ENCODE results near the gene MMP19. TPM values are rescaled to one million over a fixed set of nuclear protein-coding genes. Genes with fewer than 3 reads are reported as not detected.

MMP19 gene
- total and polyA plus RNA-seq, 11 donors: 0.48 to 16.1 (median 2.8) TPM

- WGBS, 4 donors: 33 to 39% (median 35%) methylated on average over 6 of the region's 6 CpGs
- Histone ChIP-seq H3K27ac (no peak overlapping the region), H3K27me3 (no peaks in the 10 kb centered on the region), H3K4me3 (no peak overlapping the region), H3K4me1 (peaks cover 0 to 43% (median 15%) of the 10 kb centered on the region in 12 donors), H3K9me3 (no peaks in the 10 kb centered on the region), H3K36me3 (peaks cover 0 to 61% (median 45%) of the 10 kb centered on the region in 9 donors)
- TF ChIP-seq POLR2A (IDR thresholded peaks at IDR 0.05): no peak
- TF ChIP-seq, protein P1, sequence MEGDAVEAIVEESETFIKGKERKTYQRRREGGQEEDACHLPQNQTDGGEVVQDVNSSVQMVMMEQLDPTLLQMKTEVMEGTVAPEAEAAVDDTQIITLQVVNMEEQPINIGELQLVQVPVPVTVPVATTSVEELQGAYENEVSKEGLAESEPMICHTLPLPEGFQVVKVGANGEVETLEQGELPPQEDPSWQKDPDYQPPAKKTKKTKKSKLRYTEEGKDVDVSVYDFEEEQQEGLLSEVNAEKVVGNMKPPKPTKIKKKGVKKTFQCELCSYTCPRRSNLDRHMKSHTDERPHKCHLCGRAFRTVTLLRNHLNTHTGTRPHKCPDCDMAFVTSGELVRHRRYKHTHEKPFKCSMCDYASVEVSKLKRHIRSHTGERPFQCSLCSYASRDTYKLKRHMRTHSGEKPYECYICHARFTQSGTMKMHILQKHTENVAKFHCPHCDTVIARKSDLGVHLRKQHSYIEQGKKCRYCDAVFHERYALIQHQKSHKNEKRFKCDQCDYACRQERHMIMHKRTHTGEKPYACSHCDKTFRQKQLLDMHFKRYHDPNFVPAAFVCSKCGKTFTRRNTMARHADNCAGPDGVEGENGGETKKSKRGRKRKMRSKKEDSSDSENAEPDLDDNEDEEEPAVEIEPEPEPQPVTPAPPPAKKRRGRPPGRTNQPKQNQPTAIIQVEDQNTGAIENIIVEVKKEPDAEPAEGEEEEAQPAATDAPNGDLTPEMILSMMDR (IDR thresholded peaks at IDR 0.05): peak in 7 of 12 donors; percentile 9 to 28 (median 23)
- no peak for DNase-seq
- no peak for ATAC-seq
- intact Hi-C loops (cut with DNase I): loop anchor here in 1 of 10 donors (10.0 kb wide), 1 partner anchor 223 kb away; the partner anchor contains the start of gene RPS26
These were observed 20.5 kb downstream of the MMP19 start for GRCh38 chr12:55822228-55822627.

DNA sequence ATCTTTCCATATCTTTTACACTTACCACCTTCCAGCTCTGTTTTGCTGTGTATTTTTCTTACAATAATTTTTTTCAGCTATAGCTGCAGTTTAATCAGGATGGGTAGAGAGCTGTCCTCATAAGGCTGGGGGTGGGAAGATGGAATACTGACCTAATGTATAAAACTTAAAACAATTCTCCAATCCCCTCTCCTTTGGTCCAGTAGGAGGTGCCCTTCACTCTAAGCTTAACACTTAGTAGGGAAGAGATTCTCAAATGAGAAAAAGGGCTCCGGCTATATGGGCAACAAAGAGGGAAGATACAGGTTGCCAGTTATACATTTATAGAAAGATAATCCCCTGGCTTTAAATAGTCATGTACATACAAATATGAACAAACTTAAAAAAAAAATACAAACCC is 22.1 kb downstream of the MMP19 start:
- H3K27me3 ChIP-seq: no peaks in the 10 kb centered on the region
- H3K4me3 ChIP-seq: no peak overlapping the region
- intact Hi-C loops (cut with DNase I): loop anchor here in 2 of 10 donors (1.0 to 10.0 kb wide), 2 partner anchors 8 to 224 kb away; partner anchors contain the start of gene RPS26 (in 1 of the 2)
- peaks cover 0 to 39% (median 18%) of the 10 kb centered on the region in 12 donors for H3K4me1 ChIP-seq
- no peak overlapping the region for H3K27ac ChIP-seq
- no peaks in the 10 kb centered on the region for H3K9me3 ChIP-seq
- no peak for ATAC-seq
- 81 to 90% (median 86%) methylated on average over 1 of the region's 1 CpG for WGBS, 4 donors
- no peak for DNase-seq
- peaks cover 0 to 61% (median 48%) of the 10 kb centered on the region in 9 donors for H3K36me3 ChIP-seq
- no peak for TF ChIP-seq POLR2A (IDR thresholded peaks at IDR 0.05)
- TF ChIP-seq, protein P1 (IDR thresholded peaks at IDR 0.05): peak in 1 of 12 donors; percentile 12

DNA sequence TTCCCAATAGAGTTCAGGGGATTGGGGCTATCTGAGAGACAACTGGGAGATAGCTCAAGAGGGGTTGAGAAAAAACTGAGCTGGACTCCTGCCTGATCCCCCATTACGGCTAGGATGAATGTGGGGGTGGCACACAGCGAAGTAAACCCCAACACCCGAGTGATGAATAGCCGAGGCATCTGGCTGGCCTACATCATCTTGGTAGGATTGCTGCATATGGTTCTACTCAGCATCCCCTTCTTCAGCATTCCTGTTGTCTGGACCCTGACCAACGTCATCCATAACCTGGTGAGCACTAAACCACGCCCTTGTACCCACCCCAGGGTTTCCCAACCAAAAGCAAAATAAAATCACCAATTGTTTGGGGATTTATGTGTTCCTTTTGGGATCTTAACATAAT is 23.9 kb downstream of the MMP19 start:
- TF ChIP-seq POLR2A (IDR thresholded peaks at IDR 0.05): no peak
- TF ChIP-seq, protein P1 (IDR thresholded peaks at IDR 0.05): no peak
- intact Hi-C loops (cut with DNase I): loop anchor here in 6 of 10 donors (2.0 to 10.0 kb wide), 8 partner anchors 77 to 223 kb away; partner anchors contain the start of genes PYM1 (in 3 of the 6), GDF11 (in 1 of the 6), RAB5B (in 1 of the 6) and RPS26 (in 1 of the 6)

GRCh38 chr12:55818140-55818728 is 24.5 kb downstream of the MMP19 start:
- Histone ChIP-seq H3K4me3 (peak overlapping the region; percentile 55 to 95 (median 74)), H3K36me3 (peaks cover 0 to 71% (median 62%) of the 10 kb centered on the region in 9 donors), H3K27ac (peak overlapping the region in 11 of 12 donors; percentile 51 to 91 (median 79)), H3K27me3 (no peaks in the 10 kb centered on the region), H3K4me1 (peaks cover 4 to 43% (median 29%) of the 10 kb centered on the region in 12 donors), H3K9me3 (no peaks in the 10 kb centered on the region)
- no peak for DNase-seq
- ATAC-seq: peak; percentile 43 to 60 (median 56)
- intact Hi-C loops (cut with DNase I): loop anchor here in 6 of 10 donors (2.0 to 10.0 kb wide), 8 partner anchors 76 to 224 kb away; partner anchors contain the start of genes PYM1 (in 3 of the 6), GDF11 (in 1 of the 6), RAB5B (in 1 of the 6) and RPS26 (in 1 of the 6)
- TF ChIP-seq, protein P1 (IDR thresholded peaks at IDR 0.05): no peak
- no peak for TF ChIP-seq POLR2A (IDR thresholded peaks at IDR 0.05)
- WGBS, 4 donors: 1 to 2% (median 2%) methylated on average over 16 to 17 of the region's 17 CpGs

More for the DNA sequence above, 23.9 kb downstream of the MMP19 start:
- H3K4me1 ChIP-seq: peaks cover 4 to 39% (median 29%) of the 10 kb centered on the region in 12 donors
- no peaks in the 10 kb centered on the region for H3K27me3 ChIP-seq
- peak overlapping the region in 4 of 12 donors; percentile 79 to 91 (median 87) for H3K27ac ChIP-seq
- WGBS, 4 donors: 75 to 85% (median 85%) methylated on average over 6 of the region's 6 CpGs
- H3K4me3 ChIP-seq: peak overlapping the region in 7 of 12 donors; percentile 69 to 95 (median 81)
- no peak for ATAC-seq
- no peak for DNase-seq
- H3K9me3 ChIP-seq: no peaks in the 10 kb centered on the region
- peaks cover 0 to 67% (median 60%) of the 10 kb centered on the region in 9 donors for H3K36me3 ChIP-seq
